ENCODE measurements around the gene MFNG.
"Not testable (repeated sequence)": the region's sequence is repeated elsewhere in the genome, so short reads cannot be mapped to it uniquely, and the experiment has no call there.

The MFNG gene, protein sequence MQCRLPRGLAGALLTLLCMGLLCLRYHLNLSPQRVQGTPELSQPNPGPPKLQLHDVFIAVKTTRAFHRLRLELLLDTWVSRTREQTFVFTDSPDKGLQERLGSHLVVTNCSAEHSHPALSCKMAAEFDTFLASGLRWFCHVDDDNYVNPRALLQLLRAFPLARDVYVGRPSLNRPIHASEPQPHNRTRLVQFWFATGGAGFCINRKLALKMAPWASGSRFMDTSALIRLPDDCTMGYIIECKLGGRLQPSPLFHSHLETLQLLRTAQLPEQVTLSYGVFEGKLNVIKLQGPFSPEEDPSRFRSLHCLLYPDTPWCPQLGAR

GRCh38 chr22:37486224-37486845 is at the start of gene MFNG:
MFNG (minus strand) TSS chr22:37486384; CDS start chr22:37486177, 207 bp downstream.
- TF ChIP-seq CTCF (IDR thresholded peaks at IDR 0.05; ENCODE audit: low read depth, low read length), result no peak
- H3K4me3 ChIP-seq (ENCODE audit: low read depth, low read length), result no peak within 1 kb of the TSS
- in situ Hi-C loops (cut with HindIII; ENCODE audit: low sequenced_read_pairs), result no loop called here
- DNase-seq (ENCODE audit: low read depth, low spot score), result peak; percentile 36

GRCh38 chr22:37535159-37535558 is 49.0 kb upstream of the MFNG start:
- no peak for DNase-seq (ENCODE audit: low read depth, low spot score)
- no peak for TF ChIP-seq CTCF (IDR thresholded peaks at IDR 0.05; ENCODE audit: low read depth, low read length)
- no peak overlapping the region for H3K4me3 ChIP-seq (ENCODE audit: low read depth, low read length)
- in situ Hi-C loops (cut with HindIII; ENCODE audit: low sequenced_read_pairs), result no loop called here

- no peak overlapping the region for H3K4me3 ChIP-seq (ENCODE audit: low read depth, low read length)
- in situ Hi-C loops (cut with HindIII; ENCODE audit: low sequenced_read_pairs), result no loop called here
- no peak for DNase-seq (ENCODE audit: low read depth, low spot score)
- no peak for TF ChIP-seq CTCF (IDR thresholded peaks at IDR 0.05; ENCODE audit: low read depth, low read length)
These were observed 48.3 kb upstream of the MFNG start for GRCh38 chr22:37534445-37534844.

- DNase-seq (ENCODE audit: low read depth, low spot score), result peak; percentile 83
- no peak overlapping the region for H3K4me3 ChIP-seq (ENCODE audit: low read depth, low read length)
These were observed 47.8 kb upstream of the MFNG start for GRCh38 chr22:37533995-37534394.

DNA sequence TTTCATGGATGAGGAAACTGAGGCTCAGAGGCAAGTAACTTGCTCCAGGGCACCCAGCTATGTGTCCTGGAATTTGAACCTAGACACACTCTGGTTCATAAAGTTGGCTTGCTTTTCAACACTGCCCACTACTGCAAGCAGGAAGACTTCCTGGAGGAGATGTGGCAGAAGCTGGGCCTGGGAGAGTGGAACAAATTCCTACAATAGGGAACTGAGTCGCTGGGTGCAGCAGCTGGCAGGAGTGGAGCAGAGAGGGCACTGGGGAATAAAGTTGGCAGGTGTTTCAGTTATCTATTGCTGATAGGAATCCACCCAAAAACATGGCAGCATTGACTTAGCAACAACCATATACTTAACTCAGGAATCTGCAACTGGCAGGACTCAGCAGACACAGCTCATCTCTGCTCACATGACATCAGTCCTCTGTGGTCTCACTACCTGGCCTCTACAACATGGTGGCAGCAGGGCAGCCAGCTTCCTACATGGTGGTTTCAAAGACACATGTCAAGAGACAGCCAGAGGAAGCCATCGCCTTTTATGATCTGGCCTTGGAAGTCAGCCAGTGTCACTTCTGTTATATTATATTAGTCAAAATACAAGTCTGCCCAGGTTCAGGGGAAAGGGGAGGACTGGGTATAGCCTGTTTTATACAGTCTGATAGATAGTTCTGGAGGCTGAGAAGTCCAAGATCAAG is 43.6 kb upstream of the MFNG start:
- DNase-seq (ENCODE audit: low read depth, low spot score), result no peak
- H3K4me3 ChIP-seq (ENCODE audit: low read depth, low read length), result no peak overlapping the region
- TF ChIP-seq CTCF (IDR thresholded peaks at IDR 0.05; ENCODE audit: low read depth, low read length), result no peak
- in situ Hi-C loops (cut with HindIII; ENCODE audit: low sequenced_read_pairs), result no loop called here

More at GRCh38 chr22:37533995-37534394, 47.8 kb upstream of the MFNG start:
- in situ Hi-C loops (cut with HindIII; ENCODE audit: low sequenced_read_pairs), result no loop called here
- no peak for TF ChIP-seq CTCF (IDR thresholded peaks at IDR 0.05; ENCODE audit: low read depth, low read length)

- in situ Hi-C loops (cut with HindIII; ENCODE audit: low sequenced_read_pairs); H3K4me3 ChIP-seq (ENCODE audit: low read depth, low read length); DNase-seq (ENCODE audit: low read depth, low spot score): not testable (repeated sequence)
These were observed 41.8 kb upstream of the MFNG start for GRCh38 chr22:37527952-37528351.

GRCh38 chr22:37527081-37527752 is 41.0 kb upstream of the MFNG start:
- in situ Hi-C loops (cut with HindIII; ENCODE audit: low sequenced_read_pairs); DNase-seq (ENCODE audit: low read depth, low spot score); H3K4me3 ChIP-seq (ENCODE audit: low read depth, low read length): not testable (repeated sequence)

Measured in astrocyte of the spinal cord (primary cell).